ENCODE results near the gene TRPC1. TPM values are rescaled to one million over a fixed set of nuclear protein-coding genes. Genes with fewer than 3 reads are reported as not detected.

The TRPC1 gene
- total RNA-seq, 1 experiment from 2014 or later: 29.6 TPM

GRCh38 chr3:142796823-142797222 is 73.0 kb downstream of the TRPC1 start:
- H3K4me1 ChIP-seq (ENCODE audit: control insufficient read depth, insufficient read depth, low read length): no peaks in the 10 kb centered on the region
- H3K27ac ChIP-seq (ENCODE audit: low read length): no peak overlapping the region
- H3K27me3 ChIP-seq (ENCODE audit: control insufficient read depth, insufficient read depth, low read length): no peaks in the 10 kb centered on the region
- CTCF ChIA-PET: interaction anchor here (0.5 kb wide), 1 partner anchor 55 kb away, joined by 3 read pairs; no protein-coding TSS in a partner anchor
- POLR2A ChIA-PET: no interaction called here
- DNase-seq (ENCODE audit: low read depth, low spot score) (no peak), ATAC-seq (no peak)
- TF ChIP-seq CTCF (IDR thresholded peaks at IDR 0.05) (no peak), TCF7L2 (IDR thresholded peaks at IDR 0.05; ENCODE audit: low read depth, low read length) (no peak), POLR2AphosphoS5 (IDR thresholded peaks at IDR 0.05; ENCODE audit: low read depth, low read length) (no peak), REST (IDR thresholded peaks at IDR 0.05; ENCODE audit: insufficient read depth in 1 of 2, low read depth in 2 of 2, low read length in 1 of 2) (no peak), SIN3A (IDR thresholded peaks at IDR 0.05; ENCODE audit: borderline replicate concordance, insufficient read depth, low read depth, low read length) (no peak)
- H3K9me3 ChIP-seq (ENCODE audit: control insufficient read depth, insufficient read depth, low read depth, low read length): no peaks in the 10 kb centered on the region
- in situ Hi-C loops (cut with HindIII; ENCODE audit: low pct_unique_long_range_greater_than_20kb, low sequenced_read_pairs): no loop called here
- BruUV-seq (replicated peaks): no TSS peak
- no peak overlapping the region for H3K4me3 ChIP-seq (ENCODE audit: low read depth in 2 of 2, low read length in 2 of 2)
- intact Hi-C loops (cut with micrococcal nuclease; ENCODE audit: unreplicated experiment): no loop called here
- no peaks in the 10 kb centered on the region for H3K36me3 ChIP-seq (ENCODE audit: control insufficient read depth, insufficient read depth, low read length)

GRCh38 chr3:142801746-142802145 is 77.9 kb downstream of the TRPC1 start:
- Histone ChIP-seq H3K36me3 (ENCODE audit: control insufficient read depth, insufficient read depth, low read length) (no peaks in the 10 kb centered on the region), H3K27me3 (ENCODE audit: control insufficient read depth, insufficient read depth, low read length) (no peaks in the 10 kb centered on the region), H3K9me3 (ENCODE audit: control insufficient read depth, insufficient read depth, low read depth, low read length) (no peaks in the 10 kb centered on the region), H3K4me3 (ENCODE audit: low read depth in 2 of 2, low read length in 2 of 2) (no peak overlapping the region), H3K4me1 (ENCODE audit: control insufficient read depth, insufficient read depth, low read length) (no peaks in the 10 kb centered on the region), H3K27ac (ENCODE audit: low read length) (no peak overlapping the region)
- POLR2A ChIA-PET: no interaction called here
- in situ Hi-C loops (cut with HindIII; ENCODE audit: low pct_unique_long_range_greater_than_20kb, low sequenced_read_pairs): no loop called here
- ATAC-seq: no peak
- intact Hi-C loops (cut with micrococcal nuclease; ENCODE audit: unreplicated experiment): no loop called here
- DNase-seq (ENCODE audit: low read depth, low spot score): no peak
- CTCF ChIA-PET: no interaction called here
- no TSS peak for BruUV-seq (replicated peaks)
- no peak for TF ChIP-seq TCF7L2 (IDR thresholded peaks at IDR 0.05; ENCODE audit: low read depth, low read length)
- no peak for TF ChIP-seq SIN3A (IDR thresholded peaks at IDR 0.05; ENCODE audit: borderline replicate concordance, insufficient read depth, low read depth, low read length)
- TF ChIP-seq CTCF (IDR thresholded peaks at IDR 0.05): no peak
- TF ChIP-seq POLR2AphosphoS5 (IDR thresholded peaks at IDR 0.05; ENCODE audit: low read depth, low read length): no peak
- TF ChIP-seq REST (IDR thresholded peaks at IDR 0.05; ENCODE audit: insufficient read depth in 1 of 2, low read depth in 2 of 2, low read length in 1 of 2): no peak

Measured in Panc1 (cell line).